ENCODE results near the gene COL23A1. TPM values are rescaled to one million over a fixed set of nuclear protein-coding genes. Genes with fewer than 3 reads are reported as not detected.

Gene COL23A1
- total RNA-seq, 1 experiment from 2014 or later, result 5.7 TPM

GRCh38 chr5:178537467-178538371 lies 52.5 kb downstream of the COL23A1 start:
- Histone ChIP-seq H3K9me2 (replicated peaks; ENCODE audit: insufficient read depth, low read length) (no peaks in the 10 kb centered on the region), H3K79me2 (ENCODE audit: low read length) (no peaks in the 10 kb centered on the region), H3K4me1 (ENCODE audit: low read length) (no peaks in the 10 kb centered on the region), H3K4me2 (ENCODE audit: low read depth, low read length, poor library complexity, severe bottlenecking) (no peak overlapping the region), H3K9me3 (ENCODE audit: low read length) (no peaks in the 10 kb centered on the region), H3K27me3 (ENCODE audit: low read length) (no peaks in the 10 kb centered on the region), H3K9ac (ENCODE audit: low read length) (no peak overlapping the region), H3K27ac (ENCODE audit: low read length) (no peak overlapping the region), H3K36me3 (ENCODE audit: insufficient read depth, low read length) (no peaks in the 10 kb centered on the region), H3K4me3 (ENCODE audit: low read length) (no peak overlapping the region), H2AFZ (ENCODE audit: low read length) (no peak overlapping the region), H4K20me1 (ENCODE audit: insufficient read depth, low read depth, low read length) (no peaks in the 10 kb centered on the region)
- no peak for DNase-seq

GRCh38 chr5:178536541-178537466 lies 53.4 kb downstream of the COL23A1 start:
- H3K9me3 ChIP-seq (ENCODE audit: low read length), result no peaks in the 10 kb centered on the region
- H3K9me2 ChIP-seq (replicated peaks; ENCODE audit: insufficient read depth, low read length), result no peaks in the 10 kb centered on the region
- H3K27me3 ChIP-seq (ENCODE audit: low read length), result no peaks in the 10 kb centered on the region
- DNase-seq, result no peak
- H3K9ac ChIP-seq (ENCODE audit: low read length), result no peak overlapping the region
- no peaks in the 10 kb centered on the region for H3K36me3 ChIP-seq (ENCODE audit: insufficient read depth, low read length)
- H2AFZ ChIP-seq (ENCODE audit: low read length), result no peak overlapping the region
- H3K4me2 ChIP-seq (ENCODE audit: low read depth, low read length, poor library complexity, severe bottlenecking), result no peak overlapping the region
- no peak overlapping the region for H3K27ac ChIP-seq (ENCODE audit: low read length)
- no peak overlapping the region for H3K4me3 ChIP-seq (ENCODE audit: low read length)
- no peaks in the 10 kb centered on the region for H4K20me1 ChIP-seq (ENCODE audit: insufficient read depth, low read depth, low read length)
- H3K4me1 ChIP-seq (ENCODE audit: low read length), result no peaks in the 10 kb centered on the region
- no peaks in the 10 kb centered on the region for H3K79me2 ChIP-seq (ENCODE audit: low read length)

GRCh38 chr5:178535299-178536175 lies 54.7 kb downstream of the COL23A1 start:
- no peak for DNase-seq
- Histone ChIP-seq H3K9ac (ENCODE audit: low read length) (no peak overlapping the region), H3K27me3 (ENCODE audit: low read length) (no peaks in the 10 kb centered on the region), H3K4me3 (ENCODE audit: low read length) (no peak overlapping the region), H2AFZ (ENCODE audit: low read length) (no peak overlapping the region), H3K4me2 (ENCODE audit: low read depth, low read length, poor library complexity, severe bottlenecking) (no peak overlapping the region), H3K9me3 (ENCODE audit: low read length) (no peaks in the 10 kb centered on the region), H3K4me1 (ENCODE audit: low read length) (no peaks in the 10 kb centered on the region), H3K9me2 (replicated peaks; ENCODE audit: insufficient read depth, low read length) (no peaks in the 10 kb centered on the region), H3K36me3 (ENCODE audit: insufficient read depth, low read length) (no peaks in the 10 kb centered on the region), H4K20me1 (ENCODE audit: insufficient read depth, low read depth, low read length) (no peaks in the 10 kb centered on the region), H3K27ac (ENCODE audit: low read length) (no peak overlapping the region), H3K79me2 (ENCODE audit: low read length) (no peaks in the 10 kb centered on the region)

DNA sequence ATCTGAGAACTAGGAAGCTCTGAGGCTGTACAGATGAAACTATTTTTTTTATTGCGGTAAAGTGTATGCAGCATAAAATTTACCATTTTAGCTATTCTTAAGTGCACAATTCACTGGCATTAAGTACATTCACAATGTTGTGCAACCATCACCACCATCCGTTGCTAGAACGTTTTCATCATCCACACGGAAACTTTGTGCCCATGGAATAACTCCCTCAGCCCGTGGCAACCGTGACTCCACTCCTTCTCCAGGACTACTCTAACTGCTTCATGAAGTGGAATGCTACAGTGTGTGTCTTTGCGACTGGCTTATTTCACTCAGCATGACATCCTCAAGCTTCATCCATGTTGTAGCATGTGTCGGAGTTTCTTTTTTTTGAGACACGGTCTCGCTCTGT lies 57.1 kb downstream of the COL23A1 start:
- no peaks in the 10 kb centered on the region for H3K36me3 ChIP-seq (ENCODE audit: insufficient read depth, low read length)
- H3K4me3 ChIP-seq (ENCODE audit: low read length), result no peak overlapping the region
- H3K4me2 ChIP-seq (ENCODE audit: low read depth, low read length, poor library complexity, severe bottlenecking), result no peak overlapping the region
- no peaks in the 10 kb centered on the region for H3K79me2 ChIP-seq (ENCODE audit: low read length)
- no peaks in the 10 kb centered on the region for H3K9me2 ChIP-seq (replicated peaks; ENCODE audit: insufficient read depth, low read length)
- H3K27ac ChIP-seq (ENCODE audit: low read length), result no peak overlapping the region
- H3K27me3 ChIP-seq (ENCODE audit: low read length), result no peaks in the 10 kb centered on the region
- no peak overlapping the region for H3K9ac ChIP-seq (ENCODE audit: low read length)
- no peak for DNase-seq
- no peak overlapping the region for H2AFZ ChIP-seq (ENCODE audit: low read length)
- no peaks in the 10 kb centered on the region for H3K4me1 ChIP-seq (ENCODE audit: low read length)
- H4K20me1 ChIP-seq (ENCODE audit: insufficient read depth, low read depth, low read length), result no peaks in the 10 kb centered on the region
- H3K9me3 ChIP-seq (ENCODE audit: low read length), result no peaks in the 10 kb centered on the region

GRCh38 chr5:178532666-178533065 lies 57.5 kb downstream of the COL23A1 start:
- Histone ChIP-seq H3K27ac (ENCODE audit: low read length) (no peak overlapping the region), H2AFZ (ENCODE audit: low read length) (no peak overlapping the region), H3K4me1 (ENCODE audit: low read length) (no peaks in the 10 kb centered on the region), H3K79me2 (ENCODE audit: low read length) (no peaks in the 10 kb centered on the region), H3K9ac (ENCODE audit: low read length) (no peak overlapping the region), H3K36me3 (ENCODE audit: insufficient read depth, low read length) (no peaks in the 10 kb centered on the region), H3K9me2 (replicated peaks; ENCODE audit: insufficient read depth, low read length) (no peaks in the 10 kb centered on the region), H3K4me2 (ENCODE audit: low read depth, low read length, poor library complexity, severe bottlenecking) (no peak overlapping the region), H4K20me1 (ENCODE audit: insufficient read depth, low read depth, low read length) (no peaks in the 10 kb centered on the region), H3K9me3 (ENCODE audit: low read length) (no peaks in the 10 kb centered on the region), H3K4me3 (ENCODE audit: low read length) (no peak overlapping the region), H3K27me3 (ENCODE audit: low read length) (no peaks in the 10 kb centered on the region)
- DNase-seq, result no peak

GRCh38 chr5:178532236-178532635 lies 58.0 kb downstream of the COL23A1 start:
- H3K9ac ChIP-seq (ENCODE audit: low read length), result no peak overlapping the region
- no peaks in the 10 kb centered on the region for H3K9me2 ChIP-seq (replicated peaks; ENCODE audit: insufficient read depth, low read length)
- no peaks in the 10 kb centered on the region for H3K9me3 ChIP-seq (ENCODE audit: low read length)
- no peaks in the 10 kb centered on the region for H3K4me1 ChIP-seq (ENCODE audit: low read length)
- no peaks in the 10 kb centered on the region for H4K20me1 ChIP-seq (ENCODE audit: insufficient read depth, low read depth, low read length)
- H3K27ac ChIP-seq (ENCODE audit: low read length), result no peak overlapping the region
- no peak overlapping the region for H2AFZ ChIP-seq (ENCODE audit: low read length)
- no peaks in the 10 kb centered on the region for H3K27me3 ChIP-seq (ENCODE audit: low read length)
- H3K4me2 ChIP-seq (ENCODE audit: low read depth, low read length, poor library complexity, severe bottlenecking), result no peak overlapping the region
- no peaks in the 10 kb centered on the region for H3K36me3 ChIP-seq (ENCODE audit: insufficient read depth, low read length)
- no peak overlapping the region for H3K4me3 ChIP-seq (ENCODE audit: low read length)
- no peaks in the 10 kb centered on the region for H3K79me2 ChIP-seq (ENCODE audit: low read length)
- DNase-seq, result no peak

- Histone ChIP-seq H2AFZ (ENCODE audit: low read length) (no peak overlapping the region), H4K20me1 (ENCODE audit: insufficient read depth, low read depth, low read length) (no peaks in the 10 kb centered on the region), H3K9me3 (ENCODE audit: low read length) (no peaks in the 10 kb centered on the region), H3K9me2 (replicated peaks; ENCODE audit: insufficient read depth, low read length) (no peaks in the 10 kb centered on the region), H3K4me3 (ENCODE audit: low read length) (no peak overlapping the region), H3K4me2 (ENCODE audit: low read depth, low read length, poor library complexity, severe bottlenecking) (no peak overlapping the region), H3K4me1 (ENCODE audit: low read length) (no peaks in the 10 kb centered on the region), H3K79me2 (ENCODE audit: low read length) (no peaks in the 10 kb centered on the region), H3K27me3 (ENCODE audit: low read length) (no peaks in the 10 kb centered on the region), H3K27ac (ENCODE audit: low read length) (no peak overlapping the region), H3K36me3 (ENCODE audit: insufficient read depth, low read length) (no peaks in the 10 kb centered on the region), H3K9ac (ENCODE audit: low read length) (no peak overlapping the region)
- DNase-seq, result no peak
These were observed 58.4 kb downstream of the COL23A1 start for GRCh38 chr5:178531786-178532185.
